NCI-H1694 treated with DMSO at 0.1 percent for 48 hours (cell line): ENCODE data around the gene RAB8B.
"Not testable (repeated sequence)": the region's sequence is repeated elsewhere in the genome, so short reads cannot be mapped to it uniquely, and the experiment has no call there.

Experiments used
- DNase-seq: peaks from one replicate; lab custom pipeline; 2025; lab: John Stamatoyannopoulos, UW

The RAB8B gene

DNA sequence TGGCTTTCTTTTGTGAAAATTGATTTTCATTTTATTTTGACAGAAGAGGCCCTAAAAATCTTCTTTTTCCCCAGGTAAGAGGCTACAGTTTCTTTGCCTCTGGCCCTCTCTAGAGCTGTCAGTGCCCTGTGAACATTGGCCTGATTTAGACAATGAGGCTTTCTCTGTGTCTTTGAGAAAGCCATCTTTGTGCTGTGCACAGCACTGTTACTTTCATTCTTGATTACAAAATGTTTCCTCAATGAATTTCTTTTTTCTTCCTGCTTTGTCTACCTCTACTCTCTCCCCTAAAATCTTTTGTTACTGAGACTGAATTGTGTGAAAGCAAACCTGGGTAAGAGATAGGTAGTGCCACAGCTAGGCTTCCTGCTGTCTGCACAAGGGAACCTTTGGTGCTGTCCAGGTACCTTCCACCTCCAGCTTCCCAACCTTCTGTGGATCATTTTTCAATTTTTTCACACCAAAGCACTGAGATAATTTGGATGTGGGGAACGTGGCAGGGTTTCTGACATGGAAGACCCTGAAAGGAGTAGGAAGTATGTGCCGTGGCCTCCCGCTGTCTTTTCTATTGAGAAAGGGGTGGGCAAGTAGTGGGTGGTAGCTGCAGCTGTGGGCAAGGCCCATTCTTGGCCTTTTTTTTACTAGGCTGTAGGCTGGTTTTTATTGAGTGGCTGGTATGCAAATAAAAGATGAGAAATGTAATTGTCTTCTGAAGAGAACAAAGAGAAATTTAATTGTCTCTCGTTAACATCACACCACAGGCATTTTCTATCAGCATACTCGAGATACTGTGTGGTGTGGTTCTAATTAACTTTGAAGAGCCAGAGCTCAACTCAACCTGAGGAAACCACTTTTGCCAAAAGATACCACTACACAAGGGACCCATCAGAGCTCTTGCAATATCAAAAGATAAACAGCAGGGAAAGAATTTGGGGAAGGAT, 21.0 kb downstream of the RAB8B start:
- no peak for DNase-seq

DNA sequence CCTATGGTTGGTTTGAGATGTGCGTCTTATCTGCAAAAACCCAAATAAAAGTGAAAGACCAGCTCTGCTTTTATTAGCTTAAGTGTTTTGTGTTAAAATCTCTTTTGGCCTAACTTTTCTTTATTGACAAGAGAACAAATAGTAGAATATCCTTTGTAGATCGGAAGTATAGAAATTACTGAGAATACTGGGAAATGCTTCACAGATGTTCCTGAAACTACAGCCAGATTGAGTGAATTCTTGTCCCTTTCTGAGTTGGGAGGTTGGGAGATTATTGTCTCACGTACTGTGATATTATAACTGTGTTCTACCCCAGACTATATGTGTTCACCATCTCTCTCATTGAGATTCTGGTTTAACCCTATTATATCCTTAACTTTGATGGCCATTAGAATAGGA, 21.7 kb downstream of the RAB8B start:
- DNase-seq = no peak

GRCh38 chr15:63211549-63211948, 22.1 kb downstream of the RAB8B start:
- no peak for DNase-seq

- DNase-seq = no peak
Measured at GRCh38 chr15:63212050-63213004, 22.9 kb downstream of the RAB8B start.

GRCh38 chr15:63218100-63218808, 28.8 kb downstream of the RAB8B start:
- DNase-seq = no peak

DNA sequence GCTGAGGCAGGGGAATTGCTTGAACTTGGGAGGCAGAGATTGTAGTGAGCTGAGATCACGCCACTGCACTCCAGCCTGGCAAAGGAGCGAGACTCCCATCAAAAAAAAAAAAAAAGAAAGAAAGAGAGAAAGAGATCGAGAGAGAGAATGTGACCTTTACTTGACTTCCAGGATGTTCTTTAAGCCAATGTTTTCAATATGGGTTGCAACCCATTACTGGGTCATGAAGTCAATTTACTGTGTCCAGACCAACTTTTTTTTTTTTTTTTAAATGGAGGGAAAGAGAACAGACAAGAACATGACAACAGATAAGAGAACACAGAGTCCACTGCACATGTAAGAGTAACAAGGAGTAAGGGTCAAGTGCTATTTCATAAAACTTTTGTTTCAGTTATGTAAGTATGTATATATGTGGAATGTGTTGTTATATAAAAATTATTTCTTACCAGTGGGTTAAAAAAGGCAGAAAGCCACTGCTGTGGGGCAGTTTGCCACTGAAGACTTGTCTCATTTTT, 29.8 kb downstream of the RAB8B start:
- DNase-seq = no peak

- DNase-seq = no peak
Measured at GRCh38 chr15:63221346-63221745, 31.9 kb downstream of the RAB8B start.

DNA sequence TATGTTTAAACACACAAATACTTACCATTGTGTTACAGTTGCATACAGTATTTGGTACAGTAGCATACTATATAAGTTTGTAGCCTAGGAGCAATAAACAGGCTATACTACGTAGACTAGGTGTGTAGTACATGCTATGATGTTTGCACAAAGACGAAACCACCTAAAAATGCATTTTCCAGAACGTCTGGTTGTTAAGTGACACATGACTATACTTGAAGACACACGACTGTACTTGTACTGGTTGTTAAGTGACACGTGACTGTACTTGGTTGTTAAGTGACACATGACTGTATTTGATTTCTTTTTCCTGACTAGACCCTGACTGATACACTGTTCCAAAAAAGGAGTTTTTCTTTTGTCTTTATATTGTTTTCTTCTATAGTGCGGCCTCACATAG, 34.1 kb downstream of the RAB8B start:
- DNase-seq = no peak

DNA sequence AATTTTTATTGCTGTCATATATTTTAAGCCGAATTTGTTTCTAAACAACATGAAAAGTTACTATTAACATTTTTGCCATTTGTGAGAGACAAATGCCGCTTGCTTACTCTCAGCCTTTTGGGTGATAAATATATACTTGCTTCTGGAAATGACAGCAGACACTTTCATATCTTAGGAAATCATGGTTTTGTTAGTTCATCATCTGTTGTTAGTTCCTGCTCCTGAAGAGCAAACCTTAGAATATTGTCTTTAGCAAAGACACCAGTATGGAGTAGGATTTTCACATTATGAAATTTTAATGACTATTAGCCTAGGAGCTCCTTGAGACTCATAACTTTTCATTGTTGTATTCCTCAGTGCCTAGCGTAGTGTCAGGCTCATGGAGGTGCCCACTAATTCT, 36.0 kb downstream of the RAB8B start:
- DNase-seq = no peak

GRCh38 chr15:63226155-63226883, 36.9 kb downstream of the RAB8B start:
- DNase-seq = no peak

GRCh38 chr15:63226966-63227401, 37.6 kb downstream of the RAB8B start:
- no peak for DNase-seq

GRCh38 chr15:63227689-63228088, 38.3 kb downstream of the RAB8B start:
- DNase-seq = no peak

DNA sequence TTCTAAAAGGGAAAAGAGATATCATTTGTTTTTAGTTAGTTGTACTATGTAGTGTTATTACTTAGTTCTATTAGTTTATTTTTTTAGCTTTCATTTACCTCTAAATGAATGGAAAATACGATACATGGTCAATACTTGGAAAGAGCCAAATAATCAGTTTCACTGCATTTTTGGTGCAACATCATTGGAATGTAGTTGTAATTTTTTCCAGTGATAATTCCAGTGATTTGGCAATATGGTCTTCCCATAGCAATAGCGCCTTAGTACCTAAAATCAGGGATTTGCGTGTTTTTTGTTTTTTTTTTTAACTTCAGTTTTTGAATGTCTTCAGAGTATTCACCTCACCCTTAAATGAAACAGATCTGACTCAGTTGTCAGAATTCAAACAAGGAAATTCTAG, 41.8 kb downstream of the RAB8B start:
- DNase-seq = no peak

GRCh38 chr15:63231706-63232105, 42.3 kb downstream of the RAB8B start:
- DNase-seq = no peak

DNA sequence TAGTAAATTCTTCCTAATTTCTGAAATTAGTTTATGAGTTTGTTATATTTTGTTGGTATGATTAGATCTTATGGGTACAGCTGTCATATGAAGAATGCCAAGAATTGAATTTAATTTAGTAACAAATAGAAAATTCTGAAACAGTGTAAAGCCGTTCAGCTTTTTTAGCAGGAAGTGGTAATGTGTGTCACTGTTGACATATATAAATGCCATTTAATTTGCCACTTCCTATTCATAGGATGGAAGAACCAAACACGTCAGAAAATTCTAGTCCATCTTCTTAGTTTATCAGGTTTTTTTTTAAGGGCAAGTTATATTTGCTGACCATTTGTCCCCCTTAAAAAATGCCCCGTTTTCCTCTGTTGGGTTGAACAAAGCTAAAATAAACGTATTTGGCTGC, 43.0 kb downstream of the RAB8B start:
- no peak for DNase-seq

DNA sequence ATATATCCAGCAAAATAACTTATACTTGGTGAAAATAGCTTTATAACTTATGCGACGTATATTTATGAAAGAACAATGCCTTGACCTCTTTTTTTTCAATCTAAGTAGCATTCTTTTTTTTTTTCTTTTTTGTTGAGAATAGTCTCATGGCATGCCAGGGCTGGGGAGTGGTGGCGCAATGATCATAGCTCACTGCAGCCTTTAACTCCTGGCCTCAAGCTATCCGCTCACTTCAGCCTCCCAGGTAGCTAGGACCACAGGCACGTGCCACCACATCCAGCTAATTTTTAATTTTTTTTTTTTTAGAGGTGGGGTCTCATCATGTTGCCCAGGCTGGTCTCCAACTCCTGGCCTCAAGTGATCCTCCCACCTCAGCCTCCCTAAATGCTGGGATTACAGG, 43.5 kb downstream of the RAB8B start:
- no peak for DNase-seq

- DNase-seq = no peak
Measured at GRCh38 chr15:63233667-63234423, 44.4 kb downstream of the RAB8B start.

DNA sequence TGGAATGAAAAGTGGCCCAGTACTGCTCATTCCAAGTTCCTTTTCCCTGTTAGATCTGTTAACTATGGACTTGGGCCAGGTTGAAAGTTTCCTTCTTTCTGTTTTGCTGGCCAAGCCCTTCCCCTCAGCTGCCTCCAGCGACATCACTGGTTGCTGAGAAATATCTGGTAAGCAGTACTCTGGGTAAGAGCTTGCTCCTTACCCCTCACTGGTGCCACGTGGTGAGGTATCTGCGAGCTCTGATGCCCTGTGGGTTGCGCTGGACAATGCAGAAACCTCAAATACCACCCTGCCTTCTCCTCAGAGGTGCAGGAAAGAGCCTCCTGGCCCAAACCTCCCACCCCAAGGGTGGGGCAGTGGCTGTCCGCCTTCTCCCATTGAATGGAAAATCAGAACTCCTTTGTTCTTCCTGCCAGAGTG, 45.1 kb downstream of the RAB8B start:
- no peak for DNase-seq

DNA sequence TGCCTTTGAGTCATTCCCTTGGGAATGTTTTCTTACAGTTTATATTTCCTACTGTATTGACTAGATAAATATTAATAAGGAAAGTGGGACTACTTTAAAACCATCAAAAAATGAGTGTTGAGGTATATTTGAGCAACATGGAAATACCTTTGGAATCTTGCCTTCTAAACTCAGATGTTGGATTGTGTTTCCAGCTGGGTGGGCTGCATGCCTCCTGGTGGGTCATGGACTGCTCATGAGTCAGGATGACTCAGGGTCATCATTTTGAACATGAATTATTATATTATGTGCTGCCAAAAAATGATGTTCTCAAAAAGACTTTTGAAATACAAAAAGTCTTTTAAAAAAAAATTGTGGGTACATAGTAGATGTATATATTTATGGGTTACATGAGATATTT, 46.9 kb downstream of the RAB8B start:
- DNase-seq = no peak

DNA sequence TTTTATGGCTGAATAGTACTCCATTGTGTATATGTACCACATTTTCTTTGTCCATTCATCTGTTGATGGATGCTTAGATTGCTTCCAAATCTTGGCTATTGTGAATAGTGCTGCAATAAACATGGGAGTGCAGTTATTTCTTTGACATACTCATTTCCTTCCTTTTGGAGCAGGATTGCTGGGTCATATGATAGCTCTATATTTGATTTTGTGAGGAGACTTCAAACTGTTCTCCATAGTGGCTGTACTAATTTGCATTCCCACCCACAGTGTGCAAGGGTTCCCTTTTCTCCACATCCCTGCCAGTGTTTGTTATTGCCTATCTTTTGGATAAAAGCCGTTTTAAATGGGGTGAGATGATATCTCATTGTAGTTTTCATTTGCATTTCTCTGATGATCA, 47.7 kb downstream of the RAB8B start:
- not testable (repeated sequence) for DNase-seq
